Ammon's horn (tissue), 1 donor: ENCODE results near the gene KCNC2.

ENCODE experiments used
- DNase-seq: peaks from one replicate; pipeline ENCODE4 v3.0.0-alpha.2; 2016; ENCODE audit warnings: low spot score

Gene KCNC2

DNA sequence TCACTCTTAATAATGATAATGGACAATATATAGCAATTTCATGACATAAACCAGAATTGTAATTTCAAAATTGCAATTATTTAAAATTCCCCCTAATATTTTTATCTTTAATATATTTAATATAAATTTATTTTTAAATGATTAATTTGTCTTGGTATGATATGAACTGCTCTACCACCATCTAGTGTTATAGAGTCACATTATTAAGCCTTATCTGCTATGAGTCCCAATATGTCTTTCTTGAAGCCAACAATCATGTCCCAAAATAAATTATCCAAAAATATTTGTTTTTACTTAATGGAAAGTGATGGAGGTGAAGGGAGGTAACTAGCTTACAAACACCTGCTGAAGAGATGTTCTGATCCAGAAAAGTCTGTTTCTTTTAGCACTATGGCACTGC, 151.4 kb downstream of the KCNC2 start:
- no peak for DNase-seq

DNA sequence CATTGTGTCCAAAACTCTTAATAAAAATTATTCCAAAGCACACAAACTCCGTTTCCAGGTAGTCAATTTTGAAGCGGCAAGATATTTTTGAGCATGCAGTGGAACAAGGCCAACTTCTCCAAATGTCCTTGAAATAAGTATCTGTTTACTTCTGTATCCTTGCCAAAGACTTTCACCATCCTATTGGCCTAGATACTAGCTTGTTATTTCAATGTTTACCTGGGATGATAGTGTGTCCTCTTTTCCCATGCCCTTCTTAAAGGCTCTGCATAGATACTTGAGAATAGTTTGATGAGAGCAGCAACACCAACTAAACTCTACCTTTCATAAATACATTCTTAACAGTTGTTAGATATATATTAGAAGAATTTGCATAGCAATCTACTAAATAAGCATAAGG, 160.9 kb downstream of the KCNC2 start:
- no peak for DNase-seq

GRCh38 chr12:75047885-75048525, 161.6 kb downstream of the KCNC2 start:
- no peak for DNase-seq

DNA sequence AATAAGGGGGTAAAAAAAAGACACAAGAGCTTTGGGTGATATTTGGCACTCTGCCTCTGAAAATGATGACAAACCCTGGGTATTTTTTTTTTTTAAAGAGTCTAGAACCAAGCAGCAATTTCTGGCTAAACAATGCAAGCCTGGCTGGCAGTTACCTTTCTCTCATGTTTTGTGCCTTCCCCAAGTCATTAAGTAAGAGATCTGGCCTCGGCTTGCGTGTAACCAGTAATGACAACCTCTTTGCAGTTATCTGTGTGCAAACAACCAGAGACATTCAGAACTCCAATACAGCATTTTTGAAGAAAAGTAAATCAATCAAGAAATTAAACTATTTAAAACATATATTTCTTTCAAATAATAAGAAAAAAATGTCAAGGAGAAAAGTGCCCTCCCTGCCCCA, 167.5 kb downstream of the KCNC2 start:
- DNase-seq, result no peak

- DNase-seq, result peak; percentile 19
These were observed 168.2 kb downstream of the KCNC2 start for GRCh38 chr12:75041472-75041871.

- DNase-seq, result no peak
These were observed 189.5 kb downstream of the KCNC2 start for GRCh38 chr12:75020068-75020557.

DNA sequence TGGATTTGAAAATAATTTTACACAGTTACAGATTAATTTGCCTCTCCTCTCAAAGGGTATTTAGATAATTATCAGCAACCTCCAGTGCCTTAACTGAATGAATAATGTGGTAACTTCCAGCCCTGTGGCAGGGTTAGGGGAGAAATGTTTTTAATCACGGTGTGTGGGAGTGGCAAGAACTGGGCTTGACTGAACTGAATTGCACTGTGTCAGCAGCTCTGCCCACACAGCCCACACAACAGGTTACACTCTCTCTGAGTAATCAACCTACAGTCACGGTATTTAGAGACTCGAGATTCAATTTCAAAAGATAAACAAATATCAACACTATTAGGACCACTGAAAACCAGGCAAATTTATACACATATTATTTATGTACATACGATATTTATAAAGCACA, 198.5 kb downstream of the KCNC2 start:
- DNase-seq, result peak; percentile 53

GRCh38 chr12:75007133-75007532, 202.5 kb downstream of the KCNC2 start:
- no peak for DNase-seq

DNA sequence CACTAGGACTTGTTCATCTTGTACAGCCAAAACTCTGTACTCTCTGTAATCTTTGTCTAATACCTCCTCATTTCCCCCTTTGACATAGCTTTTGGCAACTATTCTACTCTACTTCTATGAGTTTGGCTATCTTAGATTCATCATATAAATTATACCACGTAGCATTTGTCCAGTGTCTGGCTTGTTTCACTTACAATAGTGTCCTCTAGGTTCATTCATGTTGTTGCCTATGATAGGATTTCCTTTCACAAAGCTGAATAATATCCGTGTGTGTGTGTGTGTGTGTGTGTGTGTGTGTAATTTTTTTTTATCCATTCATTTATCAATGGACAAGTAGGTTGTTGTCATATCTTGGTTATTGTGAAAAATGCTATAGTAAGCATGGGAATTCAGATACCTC, 209.5 kb downstream of the KCNC2 start:
- DNase-seq, result no peak

GRCh38 chr12:74999474-74999873, 210.2 kb downstream of the KCNC2 start:
- no peak for DNase-seq
